ENCODE measurements around the gene SPRTN.

The SPRTN gene

GRCh38 chr1:231338270-231339128 is at the start of gene SPRTN:
SPRTN (plus strand) TSS chr1:231338293; CDS start chr1:231338384, 91 bp downstream.
- intact Hi-C loops (cut with DNase I): loop anchor here (5.0 to 10.0 kb wide), 3 partner anchors 84 to 189 kb away; partner anchors contain the start of genes EGLN1 and TSNAX
- DNase-seq: peak in 2 of 42 donors; percentile 38

DNA sequence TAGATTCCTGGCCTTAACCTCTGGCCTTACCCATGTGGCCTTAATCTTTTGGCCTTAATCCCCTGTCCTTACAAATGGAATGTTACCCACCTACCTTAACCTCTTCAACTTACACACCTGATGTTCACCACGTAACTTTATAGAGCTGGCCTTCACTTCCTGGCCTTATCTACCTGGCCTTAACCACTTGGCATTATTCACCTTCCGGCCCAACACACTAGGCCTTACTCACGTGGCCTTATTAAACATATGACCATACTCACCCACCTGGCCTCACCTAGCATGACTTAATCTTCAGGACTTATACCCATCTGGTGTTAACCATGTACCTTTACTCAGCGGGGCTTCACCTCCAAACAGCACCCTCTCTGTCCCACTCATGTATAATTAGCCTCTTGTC is 42.2 kb upstream of the SPRTN start:
- DNase-seq: no peak
- intact Hi-C loops (cut with DNase I): no loop called here

DNA sequence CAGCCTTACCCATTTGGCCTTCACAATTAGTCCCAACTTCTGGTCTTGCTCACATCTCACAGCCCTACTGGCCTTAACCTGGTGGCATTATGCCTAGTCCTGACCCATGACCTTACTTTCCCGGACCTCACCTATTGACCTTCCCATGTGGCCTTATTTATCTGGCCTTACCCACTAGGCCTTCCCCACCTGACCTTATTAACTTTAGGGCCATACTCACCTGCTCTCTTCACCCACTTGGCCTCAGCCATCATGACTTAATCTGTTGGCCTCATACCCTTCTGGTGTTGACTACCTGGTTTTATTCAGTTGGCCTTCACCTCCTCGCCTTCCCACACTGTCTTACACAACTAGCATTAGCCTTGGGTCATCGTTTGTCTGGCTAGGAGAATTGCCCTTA is 36.1 kb upstream of the SPRTN start:
- intact Hi-C loops (cut with DNase I): no loop called here

GRCh38 chr1:231310391-231310934 is 27.6 kb upstream of the SPRTN start:
- intact Hi-C loops (cut with DNase I): no loop called here
- DNase-seq: no peak

More for the DNA sequence above, 36.1 kb upstream of the SPRTN start:
- DNase-seq: no peak

DNA sequence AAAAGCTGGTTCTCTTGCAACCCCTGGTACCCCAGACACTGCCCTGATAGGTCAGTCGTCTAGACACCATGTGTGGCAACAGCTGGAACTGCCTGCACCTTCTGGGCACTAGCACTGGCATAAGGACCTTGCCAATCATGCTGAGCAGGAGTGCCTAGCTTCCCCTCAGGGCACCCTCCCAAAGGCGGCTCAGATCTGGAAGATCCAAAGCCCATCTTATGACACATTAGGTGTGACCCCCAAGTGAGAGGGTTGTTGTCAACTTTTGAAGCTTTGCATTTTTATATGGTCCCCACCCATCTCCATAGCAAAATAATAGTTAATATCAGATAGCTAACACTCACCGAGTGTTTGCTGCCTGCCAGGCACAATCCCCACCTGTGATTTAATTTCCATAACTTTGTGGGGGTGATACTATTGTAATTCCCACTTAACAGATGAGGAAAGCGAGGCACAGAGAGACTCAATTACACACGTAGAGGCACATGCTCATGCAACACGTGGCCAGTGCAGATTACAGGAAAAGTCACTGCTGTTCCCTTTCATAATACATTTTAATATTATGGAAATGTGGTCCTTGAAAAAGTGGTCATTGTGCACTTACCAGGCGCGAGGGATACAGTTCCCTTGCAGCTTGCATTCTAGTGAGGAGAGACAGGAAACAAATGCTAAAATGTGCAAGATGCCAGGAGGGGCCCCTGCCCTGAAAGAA is 26.2 kb upstream of the SPRTN start:
- DNase-seq: peak in 1 of 42 donors; percentile 21
- intact Hi-C loops (cut with DNase I): no loop called here

DNA sequence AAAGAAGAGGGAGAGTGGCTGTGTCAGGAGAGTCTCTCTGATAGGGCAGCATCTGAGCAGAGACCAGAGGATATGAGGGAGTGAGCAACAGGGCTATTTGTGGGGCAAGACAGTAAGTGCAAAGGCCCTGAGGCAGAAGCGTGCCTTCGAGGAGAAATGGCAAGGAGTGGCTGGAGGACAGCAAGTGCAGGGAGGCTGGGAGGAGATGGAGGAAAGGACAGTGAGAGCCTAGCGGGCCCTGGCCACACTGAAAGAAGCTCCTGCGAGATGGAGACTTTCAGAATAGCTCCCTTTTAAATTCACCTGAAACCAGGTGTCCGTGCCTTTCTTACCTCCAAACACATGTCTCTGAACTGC is 25.7 kb upstream of the SPRTN start:
- intact Hi-C loops (cut with DNase I): no loop called here
- no peak for DNase-seq

- intact Hi-C loops (cut with DNase I): no loop called here
- DNase-seq: peak in 1 of 42 donors; percentile 9
These were observed 24.4 kb upstream of the SPRTN start for GRCh38 chr1:231313661-231314060.

GRCh38 chr1:231315887-231316286 is 22.2 kb upstream of the SPRTN start:
- intact Hi-C loops (cut with DNase I): no loop called here
- peak in 20 of 42 donors; percentile 6 to 47 (median 15) for DNase-seq

DNA sequence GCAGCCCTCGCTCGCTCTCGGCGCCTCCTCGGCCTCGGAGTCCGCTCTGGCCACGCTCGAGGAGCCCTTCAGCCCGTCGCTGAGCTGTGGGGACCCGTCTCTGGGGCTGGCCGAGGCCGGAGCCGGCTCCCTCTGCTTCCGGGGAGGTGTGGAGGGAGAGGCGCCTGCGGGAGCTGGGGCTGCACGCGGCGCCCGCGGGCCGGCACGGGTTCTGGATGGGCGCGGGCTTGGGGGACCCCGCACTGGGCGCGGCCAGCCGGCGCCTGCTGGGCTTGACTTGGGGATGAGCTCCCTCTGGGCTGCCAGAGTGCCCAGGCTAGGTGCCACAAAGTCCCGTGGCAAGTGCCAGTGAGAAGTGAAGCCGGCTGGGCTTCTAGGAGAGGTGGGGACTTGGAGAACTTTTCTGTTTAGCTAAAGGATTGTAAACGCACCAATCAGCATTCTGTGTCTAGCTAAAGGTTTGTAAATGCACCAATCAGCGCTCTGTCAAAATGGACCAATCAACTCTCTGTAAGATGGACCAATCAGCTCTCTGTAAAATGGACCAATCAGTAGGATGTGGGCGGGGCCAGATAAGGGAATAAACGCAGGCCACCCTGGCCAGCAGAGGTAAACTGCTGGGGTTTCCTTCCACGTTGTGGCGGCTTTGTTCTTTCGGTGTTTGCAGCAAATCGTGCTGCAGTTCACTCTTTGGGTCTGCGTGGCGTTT is 20.6 kb upstream of the SPRTN start:
- peak in 1 of 42 donors; percentile 14 for DNase-seq
- intact Hi-C loops (cut with DNase I): no loop called here

- no peak for DNase-seq
- intact Hi-C loops (cut with DNase I): no loop called here
These were observed 20.1 kb upstream of the SPRTN start for GRCh38 chr1:231318015-231318355.

- intact Hi-C loops (cut with DNase I): no loop called here
- no peak for DNase-seq
These were observed 19.5 kb upstream of the SPRTN start for GRCh38 chr1:231318568-231318967.

DNA sequence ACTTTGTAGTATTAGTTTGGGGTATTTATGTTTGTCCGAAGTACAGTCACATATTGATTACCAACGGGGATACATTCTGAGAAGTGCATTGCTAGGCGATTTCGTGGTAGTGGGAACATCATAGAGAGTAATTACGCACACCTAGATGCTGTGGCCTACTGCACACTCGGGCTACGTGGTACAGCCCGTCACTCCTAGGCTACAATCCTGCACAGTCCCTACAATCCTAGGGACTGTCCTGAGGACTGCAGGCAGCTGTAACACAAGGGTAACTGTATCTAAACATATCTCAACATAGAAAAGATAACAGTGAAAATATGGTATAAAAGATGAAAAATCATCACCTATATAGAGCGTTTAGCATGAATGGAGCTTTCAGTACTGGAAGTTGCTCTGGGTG is 19.0 kb upstream of the SPRTN start:
- no peak for DNase-seq
- intact Hi-C loops (cut with DNase I): no loop called here

DNA sequence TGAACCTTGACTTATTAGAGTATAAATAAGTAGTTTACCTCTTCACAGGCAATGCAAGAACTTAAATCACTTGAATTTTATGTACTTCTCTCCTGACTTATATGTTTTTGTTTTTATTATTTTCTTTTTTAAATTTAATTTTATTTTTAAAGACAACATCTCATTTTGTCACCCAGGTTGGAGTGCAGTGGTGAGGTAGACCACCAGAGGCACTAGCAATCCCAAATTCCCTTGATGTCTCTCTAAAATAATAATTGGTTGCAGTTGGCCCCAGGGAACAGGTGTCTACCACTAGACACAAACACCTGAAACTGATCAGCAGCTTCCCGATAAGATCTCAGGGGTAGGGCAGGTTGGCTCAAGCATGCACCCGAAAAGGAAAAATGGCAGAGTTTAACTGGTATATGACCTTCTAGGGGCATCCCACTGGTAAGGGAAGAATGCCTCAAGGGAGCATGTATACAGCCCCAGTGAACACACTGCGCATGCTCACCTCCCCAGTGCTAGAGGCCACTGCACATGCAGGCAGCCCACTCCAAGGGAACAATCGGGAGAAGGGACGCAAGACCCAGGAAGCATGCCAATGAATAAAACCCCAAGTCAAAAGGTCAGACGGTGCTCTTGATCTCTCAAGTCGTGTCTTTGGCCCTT is 15.1 kb upstream of the SPRTN start:
- intact Hi-C loops (cut with DNase I): no loop called here
- DNase-seq: no peak

DNA sequence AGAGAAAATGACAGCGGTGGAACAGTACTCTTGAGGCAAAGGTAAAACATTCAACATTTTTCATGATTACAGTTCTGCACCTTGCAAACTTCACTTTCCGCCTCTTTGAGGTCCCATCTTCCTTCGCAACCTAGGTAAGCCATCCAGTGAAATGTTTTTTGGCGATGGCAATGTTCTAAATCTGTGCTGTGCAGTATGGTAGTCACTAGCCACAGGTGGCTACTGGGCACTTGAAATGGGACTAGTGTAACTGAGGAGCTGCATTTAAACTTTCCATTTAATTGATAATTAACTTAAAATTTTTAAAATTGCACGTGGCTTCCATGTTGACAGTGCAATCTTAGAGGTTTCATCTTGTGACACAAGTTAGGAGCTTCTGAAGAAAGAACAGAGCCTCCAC is 13.4 kb upstream of the SPRTN start:
- no peak for DNase-seq
- intact Hi-C loops (cut with DNase I): no loop called here

DNA sequence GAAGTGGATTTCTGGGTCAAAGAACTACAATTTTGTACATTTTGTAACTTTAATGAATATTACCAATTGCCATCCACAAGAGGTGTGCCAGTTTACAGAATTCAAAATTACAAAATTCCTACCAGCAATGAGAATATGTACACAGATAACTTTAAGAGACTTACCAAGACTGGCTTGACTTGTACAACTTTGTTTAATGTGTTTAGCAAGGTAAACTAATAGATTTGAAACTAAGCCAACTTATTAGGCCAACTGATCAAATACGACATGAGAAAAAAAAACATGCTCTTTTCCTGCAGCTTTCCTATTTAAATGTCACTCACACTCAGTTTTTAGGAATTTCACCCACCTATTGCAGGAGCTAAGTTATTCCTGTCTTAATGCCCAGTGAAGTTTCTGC is 11.8 kb upstream of the SPRTN start:
- intact Hi-C loops (cut with DNase I): no loop called here
- no peak for DNase-seq

DNA sequence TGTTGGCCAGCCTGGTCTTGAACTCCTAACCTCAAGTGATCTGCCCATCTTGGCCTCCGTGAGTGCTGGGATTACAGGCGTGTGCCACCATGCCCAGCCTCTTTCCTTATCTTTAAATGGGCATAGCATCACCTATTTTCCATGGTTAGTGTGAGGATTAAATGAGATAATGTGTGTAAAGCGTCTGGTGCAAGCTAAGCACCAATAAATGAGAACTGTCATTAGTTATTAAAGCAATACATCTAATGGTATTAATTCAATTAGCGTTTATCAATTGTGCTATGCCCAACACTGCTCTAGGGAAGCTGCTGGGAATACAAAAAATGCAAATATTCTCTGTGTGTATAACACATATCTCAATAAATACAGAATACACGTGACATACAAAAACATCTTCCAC is 10.5 kb upstream of the SPRTN start:
- intact Hi-C loops (cut with DNase I): no loop called here
- no peak for DNase-seq

- DNase-seq: no peak
- intact Hi-C loops (cut with DNase I): no loop called here
These were observed 8.6 kb upstream of the SPRTN start for GRCh38 chr1:231329483-231329882.

DNA sequence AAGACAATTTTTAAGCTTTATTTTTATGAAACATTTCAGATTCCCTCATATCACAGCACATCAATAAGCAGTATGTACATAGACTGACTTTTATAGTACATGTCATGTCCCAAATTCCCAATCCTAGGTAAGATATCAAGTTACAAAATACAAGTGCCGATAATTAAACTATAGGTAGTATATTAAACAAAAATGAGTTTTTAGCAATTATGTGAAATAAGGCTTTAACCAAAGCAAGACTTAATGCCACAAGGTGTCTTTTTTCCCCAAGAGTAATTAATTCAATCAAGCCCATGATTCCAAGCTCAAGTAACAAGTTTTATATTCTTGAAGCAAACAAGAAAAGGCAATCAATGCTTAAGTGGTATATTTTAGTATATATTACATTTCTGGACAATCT is 5.3 kb upstream of the SPRTN start:
- intact Hi-C loops (cut with DNase I): loop anchor here (10.0 kb wide), 1 partner anchor 98 kb away; no protein-coding TSS in a partner anchor

DNA sequence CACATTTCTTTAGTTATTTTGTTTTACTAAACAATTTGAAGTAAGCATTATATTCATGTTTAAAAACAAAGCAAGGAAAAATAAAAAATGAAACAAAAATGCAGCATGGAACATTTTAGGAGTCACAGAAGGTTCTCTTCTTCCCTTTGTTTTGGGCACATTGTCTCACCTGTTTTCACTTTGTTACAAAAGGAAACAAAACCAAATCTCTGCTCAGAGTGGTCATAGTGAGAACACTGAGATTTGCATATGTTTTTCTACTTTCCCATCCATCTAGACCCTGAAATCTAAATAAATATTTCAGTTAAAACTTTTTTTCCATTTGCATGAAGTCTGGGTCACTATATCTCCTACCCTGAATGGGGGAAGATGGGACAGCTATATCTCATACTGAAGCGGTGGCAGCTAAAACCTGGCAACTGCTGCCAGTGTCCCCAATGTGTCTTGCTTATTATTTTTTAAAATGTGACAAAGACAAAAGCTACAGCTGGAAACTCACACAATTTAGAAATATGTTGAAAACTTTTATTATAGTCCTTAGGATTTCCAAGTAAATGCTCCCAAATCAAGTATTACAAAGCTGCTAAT is 3.9 kb upstream of the SPRTN start:
- no peak for DNase-seq
- intact Hi-C loops (cut with DNase I): loop anchor here (10.0 kb wide), 1 partner anchor 99 kb away; no protein-coding TSS in a partner anchor

More for the DNA sequence above, 5.3 kb upstream of the SPRTN start:
- no peak for DNase-seq

Measured in head of caudate nucleus (tissue), 42 donors.